Trophoblast cell (in vitro differentiated cells and primary cell): Measurements from ENCODE around the gene KIF26A.

ENCODE experiments used
- DNase-seq, 2 donors: peaks; one replicate each; pipeline ENCODE4 v3.0.0-alpha.2; 2016
- H2AFZ ChIP-seq: 2 replicates; pipeline ENCODE4 v1.6.1; 2013; ENCODE audit warnings: low read length, moderate library complexity, mild to moderate bottlenecking; ENCODE audit not compliant: insufficient read depth, poor library complexity
- H2AK5ac ChIP-seq: 2 replicates; pipeline ENCODE4 v1.6.1; 2013; ENCODE audit warnings: mild to moderate bottlenecking, low read length
- H2BK120ac ChIP-seq: 2 replicates; pipeline ENCODE4 v1.6.1; 2013; ENCODE audit warnings: low read length, mild to moderate bottlenecking, moderate library complexity; ENCODE audit not compliant: insufficient read depth, poor library complexity
- H2BK12ac ChIP-seq: 2 replicates; pipeline ENCODE4 v1.6.1; 2013; ENCODE audit warnings: mild to moderate bottlenecking, low read length, moderate library complexity
- H2BK5ac ChIP-seq: 2 replicates; pipeline ENCODE4 v1.6.1; 2013; ENCODE audit warnings: low read length, low read depth, moderate library complexity, mild to moderate bottlenecking; ENCODE audit not compliant: poor library complexity
- H3K14ac ChIP-seq: 2 replicates; pipeline ENCODE4 v1.6.1; 2013; ENCODE audit warnings: mild to moderate bottlenecking, low read length
- H3K18ac ChIP-seq: 2 replicates; pipeline ENCODE4 v1.6.1; 2013; ENCODE audit warnings: mild to moderate bottlenecking, low read length
- H3K23ac ChIP-seq: 2 replicates; pipeline ENCODE4 v1.6.1; 2013; ENCODE audit warnings: low read length
- H3K27ac ChIP-seq: 2 replicates; pipeline ENCODE4 v1.5.1; 2013; ENCODE audit warnings: low read depth, mild to moderate bottlenecking, inconsistent platforms, low read length, moderate library complexity
- H3K27me3 ChIP-seq: 2 replicates; pipeline ENCODE4 v1.6.1; 2013; ENCODE audit warnings: inconsistent platforms, mild to moderate bottlenecking, low read length, moderate library complexity; ENCODE audit not compliant: insufficient read depth
- H3K36me3 ChIP-seq, 2 experiments: 1 replicate in 1 of 2; 2 replicates in 1 of 2; pipeline ENCODE4 v1.6.1; 2013; ENCODE audit warnings: low read length in 2 of 2, mild to moderate bottlenecking in 2 of 2, moderate library complexity in 1 of 2; ENCODE audit not compliant: insufficient read depth in 2 of 2, control insufficient read depth in 1 of 2
- H3K4ac ChIP-seq: 2 replicates; pipeline ENCODE4 v1.6.1; 2013; ENCODE audit warnings: low read depth, mild to moderate bottlenecking, low read length, moderate library complexity
- H3K4me1 ChIP-seq, 2 experiments: 1 replicate in 1 of 2; 2 replicates in 1 of 2; pipeline ENCODE4 v1.6.1; 2013; ENCODE audit warnings: low read length in 2 of 2, mild to moderate bottlenecking in 2 of 2, moderate library complexity in 1 of 2; ENCODE audit not compliant: insufficient read depth in 2 of 2, control insufficient read depth in 1 of 2
- H3K4me2 ChIP-seq: 2 replicates; pipeline ENCODE4 v1.6.1; 2013; ENCODE audit warnings: inconsistent platforms, mild to moderate bottlenecking, low read length, moderate library complexity
- H3K4me3 ChIP-seq: 2 replicates; pipeline ENCODE4 v1.5.1; 2013; ENCODE audit warnings: mild to moderate bottlenecking, low read depth, low read length, inconsistent platforms
- H3K79me1 ChIP-seq: one replicate; pipeline ENCODE4 v1.6.1; 2013; ENCODE audit warnings: low read length
- H3K79me2 ChIP-seq: 2 replicates; pipeline ENCODE4 v1.6.1; 2013; ENCODE audit warnings: low read length, mild to moderate bottlenecking; ENCODE audit not compliant: control insufficient read depth, insufficient read depth, poor library complexity
- H3K9ac ChIP-seq: 2 replicates; pipeline ENCODE4 v1.6.1; 2013; ENCODE audit warnings: mild to moderate bottlenecking, low read length
- H3K9me3 ChIP-seq: 2 replicates; pipeline ENCODE4 v1.6.1; 2013; ENCODE audit warnings: low read depth, mild to moderate bottlenecking, control low read depth, inconsistent platforms, low read length; ENCODE audit not compliant: insufficient read depth
- H4K12ac ChIP-seq: 2 replicates; pipeline ENCODE4 v1.6.1; 2013; ENCODE audit warnings: low read depth, mild to moderate bottlenecking, low read length, moderate library complexity
- H4K8ac ChIP-seq: 2 replicates; pipeline ENCODE4 v1.6.1; 2013; ENCODE audit warnings: low read depth, mild to moderate bottlenecking, low read length, moderate library complexity
- H4K91ac ChIP-seq: one replicate; pipeline ENCODE4 v1.6.1; 2013; ENCODE audit warnings: low read depth, mild to moderate bottlenecking, low read length, moderate library complexity
- WGBS: extraction: QIAGEN DNeasy Blood & Tissue Kit; methylation state at CpG from one replicate; pipeline ENCODE4 v1.1.7; 2013; ENCODE audit warnings: missing lambda C conversion rate; ENCODE audit not compliant: insufficient read length, insufficient coverage; ENCODE audit errors: extremely low coverage; 5-methylcytosine and 5-hydroxymethylcytosine counted together

KIF26A gene

GRCh38 chr14:104194016-104194415 is 55.6 kb downstream of the KIF26A start:
- no peak overlapping the region for H2AFZ ChIP-seq
- no peaks in the 10 kb centered on the region for H3K79me2 ChIP-seq
- no peak overlapping the region for H2BK120ac ChIP-seq
- no peaks in the 10 kb centered on the region for H3K27me3 ChIP-seq
- H3K14ac ChIP-seq: no peak overlapping the region
- H3K4me1 ChIP-seq: peaks cover 0 to 2% of the 10 kb centered on the region in 2 experiments
- H3K79me1 ChIP-seq: no peaks in the 10 kb centered on the region
- no peak overlapping the region for H4K91ac ChIP-seq
- H4K8ac ChIP-seq: no peak overlapping the region
- no peak overlapping the region for H3K9ac ChIP-seq
- no peak overlapping the region for H3K4ac ChIP-seq
- H3K9me3 ChIP-seq: peaks cover 4% of the 10 kb centered on the region
- no CpG with 5 or more reads among the region's 14 CpGs for WGBS
- no peak overlapping the region for H2AK5ac ChIP-seq
- H3K23ac ChIP-seq: no peak overlapping the region
- H4K12ac ChIP-seq: no peak overlapping the region
- H3K4me2 ChIP-seq: no peak overlapping the region
- no peak overlapping the region for H2BK12ac ChIP-seq
- no peak overlapping the region for H3K4me3 ChIP-seq
- H3K36me3 ChIP-seq: no peaks in the 10 kb centered on the region
- no peak for DNase-seq
- no peak overlapping the region for H2BK5ac ChIP-seq
- H3K18ac ChIP-seq: no peak overlapping the region
- H3K27ac ChIP-seq: no peak overlapping the region

- H4K8ac ChIP-seq: no peak overlapping the region
- no peak overlapping the region for H3K4me3 ChIP-seq
- no peak overlapping the region for H3K4ac ChIP-seq
- no peak for DNase-seq
- H2BK120ac ChIP-seq: no peak overlapping the region
- H2BK5ac ChIP-seq: no peak overlapping the region
- H3K4me1 ChIP-seq: peaks cover 0 to 2% of the 10 kb centered on the region in 2 experiments
- H3K79me2 ChIP-seq: no peaks in the 10 kb centered on the region
- H2AK5ac ChIP-seq: no peak overlapping the region
- H2BK12ac ChIP-seq: no peak overlapping the region
- no peak overlapping the region for H3K14ac ChIP-seq
- no peak overlapping the region for H2AFZ ChIP-seq
- H3K4me2 ChIP-seq: no peak overlapping the region
- WGBS: no CpG with 5 or more reads among the region's 11 CpGs
- no peak overlapping the region for H4K12ac ChIP-seq
- no peak overlapping the region for H3K27ac ChIP-seq
- H3K79me1 ChIP-seq: no peaks in the 10 kb centered on the region
- H3K23ac ChIP-seq: no peak overlapping the region
- H3K27me3 ChIP-seq: no peaks in the 10 kb centered on the region
- H3K9ac ChIP-seq: no peak overlapping the region
- no peak overlapping the region for H3K18ac ChIP-seq
- H3K36me3 ChIP-seq: no peaks in the 10 kb centered on the region
- peaks cover under 1% of the 10 kb centered on the region for H3K9me3 ChIP-seq
- H4K91ac ChIP-seq: no peak overlapping the region
These were observed 56.3 kb downstream of the KIF26A start for GRCh38 chr14:104194716-104195115.

DNA sequence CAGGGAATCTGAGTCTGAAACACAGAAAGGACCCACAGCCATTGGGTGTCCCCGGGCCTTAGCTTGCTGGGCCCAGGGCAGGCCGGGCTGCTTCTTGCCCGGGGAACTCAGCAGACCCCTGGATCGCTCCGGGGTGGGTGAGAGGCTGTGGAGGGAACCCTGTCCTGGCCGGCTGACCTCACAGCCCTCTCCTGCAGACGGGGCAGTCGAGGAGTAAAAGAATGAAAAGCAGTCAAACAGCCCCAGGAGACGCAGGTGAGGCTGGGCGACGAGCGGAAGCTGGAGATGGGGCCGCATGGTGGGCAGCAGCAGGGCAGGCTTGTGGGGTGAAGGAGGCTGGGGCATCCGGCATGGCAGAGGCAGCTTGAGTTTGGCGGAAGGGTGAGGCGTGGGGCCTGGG is 57.0 kb downstream of the KIF26A start:
- Histone ChIP-seq H3K4ac (no peak overlapping the region), H2AK5ac (no peak overlapping the region), H2BK5ac (no peak overlapping the region), H3K23ac (no peak overlapping the region), H3K27me3 (no peaks in the 10 kb centered on the region), H3K18ac (no peak overlapping the region), H3K4me2 (no peak overlapping the region), H3K36me3 (no peaks in the 10 kb centered on the region), H3K4me1 (peaks cover 0 to 2% of the 10 kb centered on the region in 2 experiments), H3K4me3 (no peak overlapping the region), H3K27ac (no peak overlapping the region), H3K9ac (no peak overlapping the region), H4K91ac (no peak overlapping the region), H2AFZ (no peak overlapping the region), H4K12ac (no peak overlapping the region), H3K14ac (no peak overlapping the region), H3K79me1 (no peaks in the 10 kb centered on the region), H2BK12ac (no peak overlapping the region), H3K9me3 (no peaks in the 10 kb centered on the region), H2BK120ac (no peak overlapping the region), H3K79me2 (no peaks in the 10 kb centered on the region), H4K8ac (no peak overlapping the region)
- no CpG with 5 or more reads among the region's 16 CpGs for WGBS
- DNase-seq: no peak

DNA sequence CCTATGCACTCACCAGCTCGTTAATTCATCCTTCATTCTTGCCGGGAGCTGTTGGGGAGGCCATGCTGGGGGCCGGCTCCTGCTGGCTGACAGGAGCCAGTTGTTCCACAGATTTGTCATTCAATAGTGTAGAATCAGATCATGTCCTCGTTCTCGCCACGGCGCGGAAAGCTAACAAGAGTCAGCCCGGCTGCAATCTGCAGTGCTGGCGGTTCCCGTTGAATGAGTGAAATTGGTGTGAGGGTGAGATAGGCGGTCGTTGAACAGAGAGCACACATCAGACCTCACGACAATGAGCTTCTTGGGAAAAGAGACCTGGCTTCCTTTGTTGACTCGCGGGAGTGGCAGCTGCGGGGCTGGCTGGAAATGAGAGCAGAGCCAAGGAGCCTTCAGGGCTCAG is 57.5 kb downstream of the KIF26A start:
- H3K79me2 ChIP-seq: no peaks in the 10 kb centered on the region
- no peak overlapping the region for H3K4ac ChIP-seq
- no peak overlapping the region for H3K14ac ChIP-seq
- H3K9ac ChIP-seq: no peak overlapping the region
- WGBS: no CpG with 5 or more reads among the region's 17 CpGs
- H3K4me2 ChIP-seq: no peak overlapping the region
- no peaks in the 10 kb centered on the region for H3K79me1 ChIP-seq
- no peak overlapping the region for H2AFZ ChIP-seq
- H3K4me1 ChIP-seq: peaks cover 0 to 2% of the 10 kb centered on the region in 2 experiments
- no peaks in the 10 kb centered on the region for H3K27me3 ChIP-seq
- H3K9me3 ChIP-seq: no peaks in the 10 kb centered on the region
- H4K91ac ChIP-seq: no peak overlapping the region
- H2BK120ac ChIP-seq: no peak overlapping the region
- DNase-seq: no peak
- no peak overlapping the region for H3K27ac ChIP-seq
- no peak overlapping the region for H2AK5ac ChIP-seq
- no peak overlapping the region for H4K8ac ChIP-seq
- H2BK5ac ChIP-seq: no peak overlapping the region
- H3K36me3 ChIP-seq: no peaks in the 10 kb centered on the region
- no peak overlapping the region for H3K23ac ChIP-seq
- no peak overlapping the region for H3K18ac ChIP-seq
- H3K4me3 ChIP-seq: no peak overlapping the region
- H4K12ac ChIP-seq: no peak overlapping the region
- no peak overlapping the region for H2BK12ac ChIP-seq
